ENCODE measurements around the gene ZNF76.

Gene ZNF76

DNA sequence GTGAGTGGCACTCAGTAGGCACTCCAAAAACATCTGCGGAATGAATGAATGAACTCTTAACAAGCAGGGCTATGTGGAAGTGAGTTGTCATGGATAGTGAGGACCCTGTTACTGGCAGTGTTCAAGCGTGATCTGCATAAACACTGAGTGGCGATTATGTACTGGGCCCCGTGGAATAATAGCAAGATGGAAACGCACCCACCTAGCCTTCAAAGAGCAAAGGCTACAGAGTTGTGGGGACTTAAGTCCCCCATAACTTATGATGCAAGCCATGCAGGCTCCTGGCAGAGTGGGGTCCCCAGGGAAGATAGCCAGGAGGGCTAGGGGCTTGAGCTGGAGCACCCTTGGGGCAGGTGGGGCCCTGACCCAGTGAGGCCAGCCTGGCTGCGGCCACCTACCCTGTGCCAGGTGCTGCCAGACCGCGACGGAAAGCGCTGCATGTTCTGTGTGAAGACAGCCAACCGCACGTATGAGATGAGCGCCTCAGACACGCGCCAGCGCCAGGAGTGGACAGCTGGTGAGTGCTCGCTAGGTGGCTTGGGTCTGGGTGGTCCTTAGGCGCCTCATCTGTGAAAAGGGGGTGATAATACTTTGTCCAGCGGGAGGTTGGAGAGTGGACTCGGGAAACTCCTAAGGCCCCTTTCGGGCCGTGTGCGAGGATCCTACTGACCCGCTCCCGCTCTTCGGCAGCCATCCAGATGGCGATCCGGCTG lies 58.1 kb downstream of the ZNF76 start:
- ChIA-PET POLR2A (no interaction called here), CTCF (interaction anchor here (27.2 kb wide), 1 partner anchor 26 kb away, joined by 405 read pairs; the partner anchor contains the start of gene DEF6)
- H3K27me3 ChIP-seq (replicated peaks in 2 of 5; ENCODE audit: control insufficient read depth in 4 of 5, insufficient read depth in 5 of 5, low read length in 4 of 5) = no peaks in the 10 kb centered on the region
- no peak overlapping the region for H3K4me3 ChIP-seq (ENCODE audit: control insufficient read depth in 1 of 7, extremely low read depth in 1 of 7, insufficient read depth in 4 of 7, low read depth in 2 of 7, low read length in 6 of 7)
- H3K9me3 ChIP-seq (ENCODE audit: control extremely low read depth in 1 of 5, control insufficient read depth in 4 of 5, insufficient read depth in 2 of 5, low read depth in 1 of 5, low read length in 4 of 5) = no peaks in the 10 kb centered on the region
- H3K4me1 ChIP-seq (ENCODE audit: control extremely low read depth in 1 of 4, control insufficient read depth in 4 of 4, insufficient read depth in 4 of 4, low read length in 3 of 4) = peaks cover 4 to 12% (median 10%) of the 10 kb centered on the region in 4 experiments
- no peak overlapping the region for H3K27ac ChIP-seq (ENCODE audit: insufficient read depth in 1 of 2, low read depth in 1 of 2, low read length in 2 of 2, poor library complexity in 1 of 2, severe bottlenecking in 2 of 2)
- peaks cover 20 to 72% (median 63%) of the 10 kb centered on the region in 4 experiments for H3K36me3 ChIP-seq (ENCODE audit: control insufficient read depth in 4 of 4, insufficient read depth in 4 of 4, low read length in 3 of 4)
- no peak for DNase-seq
- WGBS (ENCODE audit: insufficient coverage) = 98% methylated on average over 28 of the region's 28 CpGs

DNA sequence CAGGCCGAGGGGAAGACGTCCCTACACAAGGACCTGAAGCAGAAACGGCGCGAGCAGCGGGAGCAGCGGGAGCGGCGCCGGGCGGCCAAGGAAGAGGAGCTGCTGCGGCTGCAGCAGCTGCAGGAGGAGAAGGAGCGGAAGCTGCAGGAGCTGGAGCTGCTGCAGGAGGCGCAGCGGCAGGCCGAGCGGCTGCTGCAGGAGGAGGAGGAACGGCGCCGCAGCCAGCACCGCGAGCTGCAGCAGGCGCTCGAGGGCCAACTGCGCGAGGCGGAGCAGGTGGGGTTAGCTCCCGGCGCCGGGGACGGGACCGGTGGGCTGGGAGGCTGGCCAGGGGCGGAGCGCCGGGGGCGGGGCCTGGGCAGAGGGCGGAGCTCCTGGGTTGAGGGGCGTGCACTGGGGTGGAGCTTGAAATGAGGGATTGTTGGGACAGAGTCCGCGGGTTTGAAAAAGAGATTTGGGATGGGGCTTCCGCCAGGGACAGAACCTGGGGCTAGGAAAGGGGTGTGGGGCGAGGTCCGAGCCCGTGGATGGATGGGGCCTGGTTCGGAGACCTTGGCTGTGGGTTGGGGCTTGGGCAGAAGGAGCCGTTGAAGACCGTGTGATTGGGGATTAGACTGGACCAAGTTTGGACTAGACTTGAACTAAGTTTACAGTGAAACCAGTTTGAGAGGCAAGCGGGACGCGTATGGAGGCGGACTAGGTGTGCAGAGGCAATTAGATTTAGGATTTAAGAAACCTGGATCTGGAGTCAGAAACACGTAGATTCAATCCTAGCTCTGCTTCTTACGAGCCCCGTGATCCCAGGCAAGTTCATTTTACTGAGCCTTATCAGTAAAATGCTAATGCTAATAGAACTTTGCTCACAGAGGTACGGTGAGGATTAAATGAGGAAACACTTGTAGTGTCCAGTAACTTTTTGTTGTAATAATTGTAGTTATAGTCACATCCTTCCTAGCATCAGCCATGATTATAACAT lies 58.9 kb downstream of the ZNF76 start:
- H3K4me3 ChIP-seq (ENCODE audit: control insufficient read depth in 1 of 7, extremely low read depth in 1 of 7, insufficient read depth in 4 of 7, low read depth in 2 of 7, low read length in 6 of 7) = no peak overlapping the region
- no peak overlapping the region for H3K27ac ChIP-seq (ENCODE audit: insufficient read depth in 1 of 2, low read depth in 1 of 2, low read length in 2 of 2, poor library complexity in 1 of 2, severe bottlenecking in 2 of 2)
- H3K36me3 ChIP-seq (ENCODE audit: control insufficient read depth in 4 of 4, insufficient read depth in 4 of 4, low read length in 3 of 4) = peaks cover 20 to 79% (median 66%) of the 10 kb centered on the region in 4 experiments
- ChIA-PET CTCF (interaction anchor here (1.5 to 27.2 kb wide), 2 partner anchors 23 to 27 kb away, joined by 3 to 405 read pairs; partner anchors contain the start of gene DEF6), POLR2A (no interaction called here)
- 93% methylated on average over 48 of the region's 55 CpGs for WGBS (ENCODE audit: insufficient coverage)
- H3K9me3 ChIP-seq (ENCODE audit: control extremely low read depth in 1 of 5, control insufficient read depth in 4 of 5, insufficient read depth in 2 of 5, low read depth in 1 of 5, low read length in 4 of 5) = no peaks in the 10 kb centered on the region
- peaks cover 0 to 4% (median 3%) of the 10 kb centered on the region in 4 experiments for H3K4me1 ChIP-seq (ENCODE audit: control extremely low read depth in 1 of 4, control insufficient read depth in 4 of 4, insufficient read depth in 4 of 4, low read length in 3 of 4)
- H3K27me3 ChIP-seq (replicated peaks in 2 of 5; ENCODE audit: control insufficient read depth in 4 of 5, insufficient read depth in 5 of 5, low read length in 4 of 5) = no peaks in the 10 kb centered on the region
- no peak for DNase-seq

DNA sequence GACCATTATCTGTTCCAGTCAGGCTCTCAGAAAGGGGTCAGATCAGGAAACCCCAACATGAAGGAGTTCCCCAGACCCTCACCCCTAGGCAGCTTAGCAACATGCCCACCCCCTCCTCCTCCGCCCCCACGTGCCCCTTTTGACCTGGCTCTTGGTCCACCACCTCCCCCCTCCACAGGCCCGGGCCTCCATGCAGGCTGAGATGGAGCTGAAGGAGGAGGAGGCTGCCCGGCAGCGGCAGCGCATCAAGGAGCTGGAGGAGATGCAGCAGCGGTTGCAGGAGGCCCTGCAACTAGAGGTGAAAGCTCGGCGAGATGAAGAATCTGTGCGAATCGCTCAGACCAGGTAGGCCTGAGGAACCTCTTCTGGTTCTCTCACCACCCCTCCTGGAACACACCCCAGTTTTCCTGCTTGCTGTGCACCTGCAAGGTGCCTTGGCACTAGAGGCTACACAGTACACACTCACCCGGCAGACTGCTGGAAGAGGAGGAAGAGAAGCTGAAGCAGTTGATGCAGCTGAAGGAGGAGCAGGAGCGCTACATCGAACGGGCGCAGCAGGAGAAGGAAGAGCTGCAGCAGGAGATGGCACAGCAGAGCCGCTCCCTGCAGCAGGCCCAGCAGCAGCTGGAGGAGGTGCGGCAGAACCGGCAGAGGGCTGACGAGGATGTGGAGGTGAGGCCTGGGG lies 60.0 kb downstream of the ZNF76 start:
- ChIA-PET POLR2A (no interaction called here), CTCF (interaction anchor here (0.6 to 27.2 kb wide), 4 partner anchors 10 to 143 kb away, joined by 3 to 405 read pairs (median 3); partner anchors contain the start of gene DEF6)
- Histone ChIP-seq H3K9me3 (ENCODE audit: control extremely low read depth in 1 of 5, control insufficient read depth in 4 of 5, insufficient read depth in 2 of 5, low read depth in 1 of 5, low read length in 4 of 5) (no peaks in the 10 kb centered on the region), H3K36me3 (ENCODE audit: control insufficient read depth in 4 of 4, insufficient read depth in 4 of 4, low read length in 3 of 4) (peaks cover 20 to 81% (median 69%) of the 10 kb centered on the region in 4 experiments), H3K4me3 (ENCODE audit: control insufficient read depth in 1 of 7, extremely low read depth in 1 of 7, insufficient read depth in 4 of 7, low read depth in 2 of 7, low read length in 6 of 7) (no peak overlapping the region), H3K4me1 (ENCODE audit: control extremely low read depth in 1 of 4, control insufficient read depth in 4 of 4, insufficient read depth in 4 of 4, low read length in 3 of 4) (no peaks in the 10 kb centered on the region), H3K27ac (ENCODE audit: insufficient read depth in 1 of 2, low read depth in 1 of 2, low read length in 2 of 2, poor library complexity in 1 of 2, severe bottlenecking in 2 of 2) (no peak overlapping the region), H3K27me3 (replicated peaks in 2 of 5; ENCODE audit: control insufficient read depth in 4 of 5, insufficient read depth in 5 of 5, low read length in 4 of 5) (no peaks in the 10 kb centered on the region)
- DNase-seq = no peak
- WGBS (ENCODE audit: insufficient coverage) = 100% methylated on average over 8 of the region's 20 CpGs

DNA sequence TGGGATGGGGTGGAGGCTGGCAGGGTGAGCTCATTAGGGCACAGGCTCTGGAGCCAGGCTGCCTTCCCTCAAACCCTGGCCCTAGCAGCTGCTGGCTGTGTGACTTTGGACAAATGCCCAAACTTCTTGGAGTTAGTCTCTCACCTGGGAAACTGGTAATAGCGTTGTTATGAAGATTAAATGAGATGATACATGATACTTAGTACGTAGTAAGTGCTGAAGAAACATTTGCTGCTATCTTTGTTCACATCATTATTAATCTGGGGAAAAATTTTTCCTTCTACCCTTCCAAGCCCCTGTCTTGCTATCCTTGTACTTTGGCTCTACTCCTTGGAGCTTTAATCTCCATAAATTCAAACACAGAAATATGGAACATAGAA lies 60.5 kb downstream of the ZNF76 start:
- H3K27ac ChIP-seq (ENCODE audit: insufficient read depth in 1 of 2, low read depth in 1 of 2, low read length in 2 of 2, poor library complexity in 1 of 2, severe bottlenecking in 2 of 2) = no peak overlapping the region
- no peaks in the 10 kb centered on the region for H3K4me1 ChIP-seq (ENCODE audit: control extremely low read depth in 1 of 4, control insufficient read depth in 4 of 4, insufficient read depth in 4 of 4, low read length in 3 of 4)
- CTCF ChIA-PET = interaction anchor here (0.6 to 27.2 kb wide), 5 partner anchors 9 to 142 kb away, joined by 3 to 405 read pairs (median 3); partner anchors contain the start of gene DEF6
- no peak overlapping the region for H3K4me3 ChIP-seq (ENCODE audit: control insufficient read depth in 1 of 7, extremely low read depth in 1 of 7, insufficient read depth in 4 of 7, low read depth in 2 of 7, low read length in 6 of 7)
- 100% methylated on average over 1 of the region's 2 CpGs for WGBS (ENCODE audit: insufficient coverage)
- H3K36me3 ChIP-seq (ENCODE audit: control insufficient read depth in 4 of 4, insufficient read depth in 4 of 4, low read length in 3 of 4) = peaks cover 20 to 83% (median 70%) of the 10 kb centered on the region in 4 experiments
- no peaks in the 10 kb centered on the region for H3K27me3 ChIP-seq (replicated peaks in 2 of 5; ENCODE audit: control insufficient read depth in 4 of 5, insufficient read depth in 5 of 5, low read length in 4 of 5)
- POLR2A ChIA-PET = no interaction called here
- no peaks in the 10 kb centered on the region for H3K9me3 ChIP-seq (ENCODE audit: control extremely low read depth in 1 of 5, control insufficient read depth in 4 of 5, insufficient read depth in 2 of 5, low read depth in 1 of 5, low read length in 4 of 5)
- DNase-seq = no peak

DNA sequence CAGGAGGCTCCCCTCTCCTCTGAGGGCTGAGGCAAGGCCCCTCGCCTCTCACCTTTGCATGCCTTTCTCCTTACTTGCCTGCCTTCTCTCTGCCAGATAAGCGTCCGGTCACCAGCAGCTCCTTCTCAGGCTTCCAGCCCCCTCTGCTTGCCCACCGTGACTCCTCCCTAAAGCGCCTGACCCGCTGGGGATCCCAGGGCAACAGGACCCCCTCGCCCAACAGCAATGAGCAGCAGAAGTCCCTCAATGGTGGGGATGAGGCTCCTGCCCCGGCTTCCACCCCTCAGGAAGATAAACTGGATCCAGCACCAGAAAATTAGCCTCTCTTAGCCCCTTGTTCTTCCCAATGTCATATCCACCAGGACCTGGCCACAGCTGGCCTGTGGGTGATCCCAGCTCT lies 61.6 kb downstream of the ZNF76 start:
- no peak overlapping the region for H3K4me3 ChIP-seq (ENCODE audit: control insufficient read depth in 1 of 7, extremely low read depth in 1 of 7, insufficient read depth in 4 of 7, low read depth in 2 of 7, low read length in 6 of 7)
- peaks cover 20 to 83% (median 66%) of the 10 kb centered on the region in 4 experiments for H3K36me3 ChIP-seq (ENCODE audit: control insufficient read depth in 4 of 4, insufficient read depth in 4 of 4, low read length in 3 of 4)
- no peak overlapping the region for H3K27ac ChIP-seq (ENCODE audit: insufficient read depth in 1 of 2, low read depth in 1 of 2, low read length in 2 of 2, poor library complexity in 1 of 2, severe bottlenecking in 2 of 2)
- no peaks in the 10 kb centered on the region for H3K4me1 ChIP-seq (ENCODE audit: control extremely low read depth in 1 of 4, control insufficient read depth in 4 of 4, insufficient read depth in 4 of 4, low read length in 3 of 4)
- H3K9me3 ChIP-seq (ENCODE audit: control extremely low read depth in 1 of 5, control insufficient read depth in 4 of 5, insufficient read depth in 2 of 5, low read depth in 1 of 5, low read length in 4 of 5) = no peaks in the 10 kb centered on the region
- POLR2A ChIA-PET = no interaction called here
- CTCF ChIA-PET = interaction anchor here (1.1 to 27.2 kb wide), 5 partner anchors 8 to 29 kb away, joined by 3 to 405 read pairs (median 3); partner anchors contain the start of gene DEF6
- DNase-seq = no peak
- 100% methylated on average over 6 of the region's 8 CpGs for WGBS (ENCODE audit: insufficient coverage)
- H3K27me3 ChIP-seq (replicated peaks in 2 of 5; ENCODE audit: control insufficient read depth in 4 of 5, insufficient read depth in 5 of 5, low read length in 4 of 5) = no peaks in the 10 kb centered on the region

DNA sequence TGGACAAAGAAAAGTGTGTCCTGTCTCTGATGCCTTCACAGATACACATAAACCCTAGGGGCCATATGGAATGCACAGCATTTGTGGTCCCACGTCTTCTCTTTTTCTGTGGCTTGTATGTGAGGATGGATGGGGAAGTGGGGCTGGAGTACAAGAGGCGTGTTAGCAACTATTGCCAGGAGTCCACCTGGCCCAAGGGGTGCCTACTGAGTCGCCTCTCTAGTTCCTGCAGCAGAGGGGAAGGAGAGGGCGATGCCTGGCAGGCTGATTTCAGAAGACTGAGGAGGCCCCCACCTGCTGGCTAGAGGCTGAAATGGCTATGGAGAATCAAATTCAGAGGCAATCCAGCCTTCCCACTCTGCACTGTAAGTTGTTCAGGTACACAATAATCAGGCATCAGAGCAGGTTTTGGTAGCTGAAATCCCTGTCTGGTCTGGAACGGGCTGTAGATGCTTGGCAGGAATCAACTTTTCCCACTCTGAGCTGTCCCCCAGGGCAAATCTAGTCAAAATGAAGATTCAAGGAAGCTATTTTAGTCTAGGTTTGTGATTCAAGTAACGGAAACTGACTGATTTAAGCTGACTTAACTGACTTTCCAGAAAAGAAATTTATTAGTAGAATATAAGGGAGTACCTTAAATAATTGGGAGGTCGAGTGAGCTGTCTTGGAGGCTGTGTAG lies 68.0 kb downstream of the ZNF76 start:
- H3K4me1 ChIP-seq (ENCODE audit: control extremely low read depth in 1 of 4, control insufficient read depth in 4 of 4, insufficient read depth in 4 of 4, low read length in 3 of 4) = peaks cover 0 to 10% (median 9%) of the 10 kb centered on the region in 4 experiments
- POLR2A ChIA-PET = interaction anchor here (1.0 kb wide), 1 partner anchor 28 kb away, joined by 3 read pairs; no protein-coding TSS in a partner anchor
- peaks cover 0 to 25% (median 8%) of the 10 kb centered on the region in 4 experiments for H3K36me3 ChIP-seq (ENCODE audit: control insufficient read depth in 4 of 4, insufficient read depth in 4 of 4, low read length in 3 of 4)
- H3K9me3 ChIP-seq (ENCODE audit: control extremely low read depth in 1 of 5, control insufficient read depth in 4 of 5, insufficient read depth in 2 of 5, low read depth in 1 of 5, low read length in 4 of 5) = no peaks in the 10 kb centered on the region
- H3K27me3 ChIP-seq (replicated peaks in 2 of 5; ENCODE audit: control insufficient read depth in 4 of 5, insufficient read depth in 5 of 5, low read length in 4 of 5) = no peaks in the 10 kb centered on the region
- CTCF ChIA-PET = interaction anchor here (0.7 to 27.2 kb wide), 20 partner anchors 11 to 234 kb away, joined by 3 to 405 read pairs (median 4); partner anchors contain the start of genes DEF6 and PPARD
- H3K27ac ChIP-seq (ENCODE audit: insufficient read depth in 1 of 2, low read depth in 1 of 2, low read length in 2 of 2, poor library complexity in 1 of 2, severe bottlenecking in 2 of 2) = peak overlapping the region in 1 of 2 experiments; percentile 12
- no peak overlapping the region for H3K4me3 ChIP-seq (ENCODE audit: control insufficient read depth in 1 of 7, extremely low read depth in 1 of 7, insufficient read depth in 4 of 7, low read depth in 2 of 7, low read length in 6 of 7)
- DNase-seq = peak; percentile 75 to 84 (median 82)
- 5% methylated on average over 4 of the region's 7 CpGs for WGBS (ENCODE audit: insufficient coverage)
